ENCODE results near the gene FARP2. TPM values are rescaled to one million over a fixed set of nuclear protein-coding genes. Genes with fewer than 3 reads are reported as not detected.

FARP2 gene
- total and polyA plus RNA-seq, 2 of the 13 experiments (the other 11 are each of a cell fraction or from before 2014, with no cell fraction given), result 28.0 to 45.4 TPM

GRCh38 chr2:241355983-241356870 lies at the start of gene FARP2 (continued):
- TF ChIP-seq HIC2 (CRISPR knock-in tag; IDR thresholded peaks at IDR 0.05; ENCODE audit: low read depth), result no peak
- TF ChIP-seq DDIT3 (CRISPR knock-in tag; IDR thresholded peaks at IDR 0.05), result no peak
- no peak for TF ChIP-seq ZNF136 (CRISPR knock-in tag; IDR thresholded peaks at IDR 0.05; ENCODE audit: low read depth)
- peak; percentile 28; the same call in 1 of the 2 replicates for TF ChIP-seq KDM4B (CRISPR knock-in tag; IDR thresholded peaks at IDR 0.05)
- no peak for TF ChIP-seq ZMYM3 (CRISPR knock-in tag; IDR thresholded peaks at IDR 0.05)
- TF ChIP-seq TCF12 (IDR thresholded peaks at IDR 0.05), result no peak
- no peak for TF ChIP-seq TCF12 (CRISPR knock-in tag; IDR thresholded peaks at IDR 0.05)
- peak; percentile 74 for TF ChIP-seq AGO2 (optimal IDR thresholded peaks at IDR 0.05; ENCODE audit: low read depth, low read length)
- peak; percentile 50; the same call in 1 of the 2 replicates for TF ChIP-seq ZNF709 (CRISPR knock-in tag; IDR thresholded peaks at IDR 0.05)
- no peak for TF ChIP-seq ZNF354B (CRISPR knock-in tag; IDR thresholded peaks at IDR 0.05)
- TF ChIP-seq NR2F6 (IDR thresholded peaks at IDR 0.05), result no peak
- TF ChIP-seq NR2F6 (CRISPR knock-in tag; IDR thresholded peaks at IDR 0.05), result no peak
- no peak for TF ChIP-seq ZNF567 (CRISPR knock-in tag; IDR thresholded peaks at IDR 0.05; ENCODE audit: borderline replicate concordance)
- no peak for TF ChIP-seq ZNF713 (CRISPR knock-in tag; IDR thresholded peaks at IDR 0.05)
- TF ChIP-seq POGK (CRISPR knock-in tag; conservative IDR thresholded peaks at IDR 0.05), result 0 out of 2 replicates have a peak, but pooled peaks have one; percentile 62
- no peak for TF ChIP-seq ELF1 (CRISPR knock-in tag; IDR thresholded peaks at IDR 0.05)
- no peak for TF ChIP-seq CBX2 (IDR thresholded peaks at IDR 0.05; ENCODE audit: low read depth, low read length)
- no peak for TF ChIP-seq CBX2 (CRISPR knock-in tag; IDR thresholded peaks at IDR 0.05; ENCODE audit: low read depth)
- TF ChIP-seq HNF4A (CRISPR knock-in tag; IDR thresholded peaks at IDR 0.05), result no peak
- no peak for TF ChIP-seq ZNF329 (CRISPR knock-in tag; IDR thresholded peaks at IDR 0.05; ENCODE audit: low read depth)
- peak; percentile 15; the same call in 1 of the 2 replicates for TF ChIP-seq PATZ1 (CRISPR knock-in tag; IDR thresholded peaks at IDR 0.05)
- no peak for TF ChIP-seq FOXK2 (IDR thresholded peaks at IDR 0.05)
- TF ChIP-seq POLR2AphosphoS2 (IDR thresholded peaks at IDR 0.05; ENCODE audit: low read depth, low read length), result no peak
- peak; percentile 43 for TF ChIP-seq HDAC2 (CRISPR knock-in tag; IDR thresholded peaks at IDR 0.05)

All from HepG2 (cell line).